Activated CD8-positive, alpha-beta memory T cell treated with anti-CD3 and anti-CD28 coated beads for 1 hour (primary cell): ENCODE results near the gene CH25H.
"Not testable (repeated sequence)": the region's sequence is repeated elsewhere in the genome, so short reads cannot be mapped to it uniquely, and the experiment has no call there.

Experiments
- DNase-seq, 2 donors: peaks; one replicate each; pipeline ENCODE4 v3.0.0-alpha.2; 2020; ENCODE audit warnings: low read depth in 1 of 2; ENCODE audit errors: extremely low read depth in 1 of 2

Gene CH25H, protein sequence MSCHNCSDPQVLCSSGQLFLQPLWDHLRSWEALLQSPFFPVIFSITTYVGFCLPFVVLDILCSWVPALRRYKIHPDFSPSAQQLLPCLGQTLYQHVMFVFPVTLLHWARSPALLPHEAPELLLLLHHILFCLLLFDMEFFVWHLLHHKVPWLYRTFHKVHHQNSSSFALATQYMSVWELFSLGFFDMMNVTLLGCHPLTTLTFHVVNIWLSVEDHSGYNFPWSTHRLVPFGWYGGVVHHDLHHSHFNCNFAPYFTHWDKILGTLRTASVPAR

DNA sequence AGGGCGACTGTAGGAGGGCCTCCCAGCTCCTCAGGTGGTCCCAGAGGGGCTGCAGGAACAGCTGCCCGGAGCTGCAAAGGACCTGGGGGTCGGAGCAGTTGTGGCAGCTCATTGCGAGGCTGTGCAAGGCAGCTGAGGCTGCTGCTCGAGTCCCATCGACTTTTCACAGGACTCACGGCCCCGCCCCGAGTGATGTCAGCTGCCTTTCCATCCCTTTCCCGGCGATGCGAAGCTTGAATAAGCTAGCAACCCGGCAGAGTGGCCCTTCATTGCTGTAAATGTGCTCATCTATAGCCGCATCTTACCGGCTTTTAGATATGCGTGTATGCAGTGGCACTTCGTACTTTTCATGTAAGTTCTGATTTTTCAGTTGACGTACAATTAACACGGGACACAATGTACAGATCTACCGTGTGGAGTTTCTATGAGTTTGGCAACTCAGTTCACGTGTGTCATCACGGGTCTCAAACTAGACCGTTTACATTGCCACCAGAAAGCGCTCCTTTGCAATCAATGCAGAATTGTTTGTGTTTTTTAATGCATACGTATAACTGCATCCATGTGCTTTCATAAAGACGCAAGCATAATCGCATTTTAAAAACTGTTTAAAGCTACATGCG, at the start of gene CH25H:
TSS of gene CH25H (minus strand) at position 137 of the 620 bp plus-strand sequence. CDS start at position 112, 25 bp downstream.
- DNase-seq: peak in 1 of 2 donors; percentile 14

DNA sequence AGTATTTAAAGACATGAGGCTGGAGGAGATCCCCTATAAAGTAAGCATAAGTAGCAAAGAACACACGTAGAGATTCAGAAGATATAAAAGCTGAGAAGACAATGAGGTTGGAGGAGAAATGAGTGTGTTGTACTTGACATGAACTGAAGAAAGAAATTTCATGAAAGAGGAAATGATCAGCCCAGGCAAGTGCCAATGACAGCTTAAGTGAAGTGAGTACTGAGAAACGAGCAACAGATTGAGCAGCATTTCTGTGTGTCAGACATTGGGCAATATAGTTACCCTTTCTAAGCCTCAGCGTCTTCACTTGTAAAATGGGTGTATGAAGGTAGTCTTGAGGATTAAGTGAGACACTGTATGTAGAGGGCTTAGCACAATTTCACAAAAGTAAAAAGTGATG, 49.2 kb upstream of the CH25H start:
- no peak for DNase-seq

DNA sequence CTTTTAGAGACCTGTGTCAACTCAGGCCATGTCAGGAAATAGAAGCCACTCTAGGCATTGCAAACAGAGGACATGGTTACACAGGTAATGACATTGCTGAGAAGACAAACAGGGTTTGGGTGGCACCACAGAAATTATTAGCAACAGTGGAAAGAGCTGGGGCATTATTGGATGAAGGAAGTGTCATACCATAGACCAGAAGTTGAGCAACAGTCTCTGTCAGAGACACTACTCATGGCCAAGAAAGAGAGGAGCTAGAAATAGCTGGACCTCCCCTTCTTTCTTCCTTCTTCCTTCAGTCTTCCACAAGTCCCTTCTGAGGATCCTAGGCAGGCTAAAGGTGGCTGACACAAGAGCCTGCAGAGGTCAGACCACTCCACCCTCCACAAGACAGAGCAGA, 48.7 kb upstream of the CH25H start:
- no peak for DNase-seq

DNA sequence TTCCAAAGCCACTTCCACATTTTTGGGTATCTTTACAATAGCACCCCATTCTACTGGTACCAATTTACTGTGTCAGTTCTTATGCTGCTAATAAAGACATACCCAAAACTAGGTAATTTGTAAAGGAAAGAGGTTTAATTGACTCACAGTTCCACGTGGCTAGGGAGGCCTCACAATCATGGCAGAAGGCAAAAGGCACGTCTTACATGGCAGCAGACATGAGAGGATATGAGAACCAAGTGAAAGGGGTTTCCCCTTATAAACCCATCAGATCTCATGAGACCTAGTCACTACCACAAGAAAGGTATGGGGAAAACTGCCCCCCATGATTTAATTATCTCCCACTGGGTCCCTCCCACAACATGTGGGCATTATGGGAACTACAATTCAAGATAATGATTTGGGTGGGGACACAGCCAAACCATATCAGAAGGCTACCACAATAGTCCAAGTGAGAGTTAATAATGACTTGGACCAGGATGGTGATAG, 48.0 kb upstream of the CH25H start:
- not testable (repeated sequence) for DNase-seq

DNA sequence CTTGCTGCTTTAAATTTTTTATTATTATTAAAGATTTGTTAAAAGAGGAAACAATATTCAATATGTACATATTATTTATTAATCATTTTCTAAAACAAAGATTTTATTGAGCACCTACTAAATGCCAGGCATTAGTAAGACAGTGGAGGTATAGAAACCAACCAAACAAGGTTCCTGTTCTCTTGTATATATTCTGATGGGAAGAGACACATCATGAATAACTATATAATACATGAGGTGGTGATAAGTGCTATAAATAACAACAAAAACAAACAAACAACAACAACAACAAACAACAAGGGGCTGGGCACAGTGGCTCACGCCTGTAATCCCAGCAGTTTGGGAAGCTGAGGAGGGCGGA, 45.1 kb upstream of the CH25H start:
- DNase-seq: no peak

DNA sequence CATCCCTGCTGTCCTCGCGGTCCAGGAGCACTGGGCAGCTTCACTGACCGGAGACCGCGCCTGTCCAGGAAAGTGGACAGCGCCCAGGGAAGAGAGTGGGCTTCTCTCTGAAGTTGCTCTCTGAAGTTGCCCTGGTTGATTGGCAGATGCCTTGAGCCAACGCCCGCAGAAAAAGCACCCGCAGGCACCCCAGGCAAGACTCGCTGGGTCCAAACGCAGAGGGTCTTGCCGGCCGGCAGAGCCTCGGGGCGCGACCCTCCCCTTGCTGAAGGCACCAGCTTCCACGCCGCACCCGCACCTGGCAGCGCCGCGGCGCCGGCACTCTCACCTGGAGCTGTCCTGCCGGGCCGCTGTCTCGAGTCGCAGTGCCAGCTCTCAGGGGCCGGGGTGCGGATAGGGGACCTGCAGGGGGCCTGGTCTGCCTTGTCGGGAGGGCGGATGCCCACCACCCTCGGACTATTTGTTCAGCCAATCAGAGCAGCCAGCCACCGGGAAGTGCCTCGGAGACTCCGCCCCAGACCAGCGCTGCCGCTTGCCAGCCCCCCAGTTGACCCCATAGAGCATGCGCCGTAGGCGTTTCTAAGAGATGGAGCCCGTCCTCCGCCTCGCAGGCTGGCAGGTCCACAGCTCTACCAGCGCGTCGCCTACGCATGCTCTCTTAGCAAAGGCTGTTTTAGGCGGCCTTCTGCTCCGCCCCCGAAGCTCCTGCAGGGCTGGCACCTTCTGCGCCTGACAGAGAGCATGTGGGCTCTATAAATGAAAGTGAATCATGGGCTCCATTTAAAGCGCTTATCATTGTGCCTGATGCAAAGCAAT, 44.5 kb upstream of the CH25H start, which contains the start of gene LIPA:
TSS of gene LIPA (minus strand) at position 367 of the 816 bp plus-strand sequence. CDS start 4,127 bp downstream, outside the sequence.
- DNase-seq: peak; percentile 90 to 91

DNA sequence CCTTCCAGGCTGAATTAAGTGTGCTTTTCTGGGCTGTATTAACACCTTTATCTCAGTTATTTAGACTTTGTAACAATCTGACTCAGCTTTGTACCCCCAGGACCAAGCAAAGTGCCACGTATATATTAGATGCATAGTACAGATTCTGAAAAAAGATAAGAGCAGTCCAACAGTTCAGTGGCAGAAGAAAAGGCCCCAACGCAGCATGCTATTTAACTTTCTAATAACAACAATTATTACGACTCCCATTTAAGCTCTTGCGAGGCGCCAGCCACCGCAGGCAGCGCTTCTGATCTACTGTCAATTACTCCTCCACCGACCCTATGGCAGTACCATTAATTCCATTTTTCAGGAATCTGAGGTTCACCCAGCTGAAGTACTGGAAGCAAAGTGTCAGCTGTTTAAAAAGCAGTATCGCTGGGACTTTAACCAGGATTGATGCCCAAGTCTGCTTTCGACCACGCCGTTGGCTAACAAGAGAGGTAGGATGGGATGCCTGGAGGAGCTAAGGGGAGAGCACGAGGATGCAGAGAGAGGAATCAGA, 43.8 kb upstream of the CH25H start:
- no peak for DNase-seq

DNA sequence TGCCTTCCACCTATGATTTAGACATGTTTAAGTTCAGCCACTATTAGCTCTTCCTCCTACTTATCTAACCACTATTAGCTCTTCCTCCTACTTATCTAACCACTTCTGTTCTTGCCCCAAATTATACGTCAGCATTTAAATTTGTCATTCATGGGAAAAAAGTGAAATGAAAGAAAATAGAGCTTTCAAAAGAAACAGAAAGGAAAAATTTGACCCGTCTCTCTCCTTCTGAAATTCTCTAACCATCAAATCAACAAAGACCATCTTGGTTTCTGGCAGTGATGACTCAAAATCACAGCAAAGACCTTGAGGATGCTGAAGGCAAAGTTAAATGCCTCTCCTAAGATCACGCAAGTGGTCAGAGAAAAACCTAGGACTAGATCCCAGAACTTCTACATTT, 41.9 kb upstream of the CH25H start:
- no peak for DNase-seq

DNA sequence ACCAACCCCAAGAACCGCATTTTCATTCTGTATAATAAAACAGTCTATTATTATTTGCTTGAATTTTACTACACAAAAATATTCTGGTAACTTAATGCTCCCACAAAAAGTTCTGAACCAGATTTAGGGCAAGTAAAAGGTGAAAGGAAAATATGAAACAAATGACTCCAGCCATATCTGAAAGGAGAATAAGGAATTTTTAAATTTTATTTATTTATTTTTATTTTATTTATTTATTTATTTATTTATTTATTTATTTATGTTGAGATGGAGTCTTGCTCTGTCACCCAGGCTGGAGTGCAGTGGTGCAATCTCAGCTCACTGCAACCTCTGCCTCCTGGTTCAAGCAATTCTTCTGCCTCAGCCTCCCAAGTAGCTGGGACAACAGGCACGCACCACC, 40.5 kb upstream of the CH25H start:
- not testable (repeated sequence) for DNase-seq

DNA sequence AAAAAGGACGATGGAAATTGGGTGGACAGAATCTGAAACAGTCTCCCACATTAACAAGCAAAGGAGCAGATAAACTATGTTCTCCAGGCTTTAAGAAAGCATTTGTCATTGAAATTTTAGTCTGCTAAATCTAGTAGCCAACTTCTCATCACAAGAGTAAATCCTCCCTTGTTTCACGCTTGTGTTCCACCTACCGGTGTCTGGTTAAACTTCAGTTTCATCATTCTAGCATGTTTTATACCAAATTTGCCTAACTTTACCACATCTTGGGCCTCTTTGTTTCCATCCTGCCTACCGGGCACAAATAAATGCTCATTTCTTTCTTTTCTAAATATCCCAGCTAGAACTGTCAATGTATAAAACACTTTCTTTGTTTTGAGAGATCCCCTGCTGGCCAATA, 38.7 kb upstream of the CH25H start:
- no peak for DNase-seq

DNA sequence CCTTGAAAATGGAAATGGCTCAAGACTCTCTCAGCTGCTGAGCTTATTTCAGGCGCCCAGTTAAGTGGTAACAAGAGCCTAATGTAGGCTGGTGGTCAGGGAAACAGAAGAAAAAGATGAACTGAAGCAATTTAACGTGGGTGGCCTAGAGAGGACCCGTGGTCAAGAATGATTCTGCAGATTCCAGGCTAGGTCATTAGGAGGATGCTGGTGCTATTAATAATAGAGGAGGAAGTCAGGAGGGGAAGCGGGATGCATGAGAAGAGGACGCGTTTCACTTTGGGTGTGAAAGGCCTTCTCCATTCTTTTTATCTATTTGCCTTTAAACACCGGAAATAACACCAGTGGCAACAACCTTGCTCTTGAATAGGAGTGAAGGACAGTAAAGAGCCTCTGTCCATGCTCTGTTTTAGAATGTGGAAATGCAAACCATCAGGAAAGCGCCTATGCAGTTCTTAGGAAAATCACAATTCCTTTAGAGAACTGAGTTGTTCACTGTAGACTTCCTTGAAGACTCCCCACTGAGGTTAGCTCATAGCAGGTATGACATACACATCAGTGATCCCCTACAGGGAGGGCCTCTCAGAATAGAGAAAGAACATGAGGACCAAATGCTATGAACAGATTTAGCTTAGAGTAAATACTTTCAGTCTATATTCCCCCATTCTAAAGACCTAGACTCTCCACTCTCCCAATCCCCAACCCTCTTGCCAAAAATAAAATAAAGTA, 35.9 kb upstream of the CH25H start:
- no peak for DNase-seq

DNA sequence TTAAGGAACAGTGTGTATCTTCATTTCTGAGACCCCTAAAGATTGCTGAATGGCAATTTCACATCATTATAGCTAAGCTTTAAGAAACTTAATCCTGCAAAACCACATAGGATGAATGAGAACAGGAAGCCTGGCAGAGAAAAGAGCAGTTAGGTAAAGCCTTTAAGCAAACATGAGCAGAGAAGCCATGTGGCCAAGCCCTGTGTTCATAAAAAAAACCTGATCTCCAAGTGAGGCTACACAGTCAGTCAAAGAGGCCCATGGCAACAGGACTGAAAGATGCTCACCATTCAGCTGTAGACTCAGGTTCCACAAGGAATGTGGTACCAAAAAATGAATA, 35.2 kb upstream of the CH25H start:
- DNase-seq: no peak

DNA sequence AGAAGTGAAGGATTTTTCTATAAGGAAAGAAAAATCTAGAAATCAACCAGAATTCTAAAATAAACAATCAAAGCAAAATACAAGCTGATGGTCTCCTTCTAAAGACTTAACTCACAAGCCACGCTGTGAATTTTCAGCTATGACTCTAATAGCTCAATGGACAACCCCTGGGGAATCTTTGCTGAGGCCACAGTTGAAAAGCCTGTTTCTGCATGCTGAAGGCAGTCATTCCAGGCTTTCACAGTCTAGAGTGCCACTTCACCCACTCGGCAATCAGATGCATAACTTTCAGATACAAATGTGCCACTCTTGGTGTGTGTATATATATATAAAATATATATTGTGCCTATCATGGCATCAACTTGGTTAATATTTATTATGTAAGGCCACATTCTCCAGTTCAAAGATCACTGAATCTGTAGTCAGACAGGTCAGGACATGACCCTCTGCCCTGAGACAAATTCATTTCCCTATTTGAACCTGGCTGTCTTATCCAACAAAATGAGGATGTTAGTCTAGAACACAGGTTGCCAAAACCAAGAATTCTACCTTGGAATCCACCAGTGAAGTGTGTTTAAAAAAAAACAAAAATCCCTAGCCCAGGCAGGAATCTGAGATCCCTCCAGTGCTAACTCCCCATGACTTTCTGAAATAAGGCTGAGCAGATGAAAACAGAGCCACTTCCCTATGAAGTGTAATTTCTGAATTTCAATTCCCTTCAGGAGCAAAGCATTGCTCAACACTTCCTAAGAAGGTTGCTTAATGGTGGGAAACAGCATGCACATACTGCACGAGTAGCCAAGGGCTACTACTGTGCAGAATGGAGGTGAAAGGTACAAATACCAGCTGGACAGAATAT, 34.6 kb upstream of the CH25H start:
- no peak for DNase-seq

DNA sequence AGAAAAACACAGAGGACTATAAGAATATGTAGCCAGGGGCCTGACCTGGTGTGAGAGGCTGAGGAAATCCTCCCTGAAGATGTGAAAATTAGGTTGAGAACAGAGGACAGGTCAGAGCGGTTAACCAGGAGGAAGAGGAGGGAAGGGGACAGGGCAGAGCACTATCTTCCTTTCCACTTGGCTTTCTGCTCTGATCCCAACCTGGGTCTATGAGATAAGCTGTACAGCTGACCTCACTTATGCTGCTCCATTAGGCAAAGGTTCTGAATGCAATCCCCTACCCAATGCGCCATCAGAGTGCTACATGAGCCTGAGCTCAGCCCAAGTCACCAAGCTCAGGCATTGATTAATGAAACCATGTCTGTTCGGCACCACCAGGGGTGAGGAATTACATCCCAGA, 33.9 kb upstream of the CH25H start:
- no peak for DNase-seq

DNA sequence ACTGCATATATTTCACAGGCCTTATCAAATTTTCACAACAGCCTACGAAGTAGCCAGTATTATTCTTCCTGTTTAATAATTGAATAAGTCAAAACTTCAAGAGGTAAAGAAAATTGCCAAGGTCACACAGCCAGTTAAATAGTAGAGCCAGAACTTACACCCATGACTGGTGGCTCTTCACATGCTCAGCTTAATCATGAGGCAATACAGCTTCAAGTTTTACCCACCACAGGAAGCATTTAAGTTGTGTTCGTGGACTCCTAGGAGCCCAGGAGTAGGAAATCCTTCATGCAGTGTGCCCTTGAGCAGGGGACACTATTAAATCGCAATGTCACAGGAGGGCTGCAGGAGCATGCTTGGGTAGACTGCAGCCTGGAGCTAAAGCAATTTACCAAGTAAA, 33.4 kb upstream of the CH25H start:
- no peak for DNase-seq

DNA sequence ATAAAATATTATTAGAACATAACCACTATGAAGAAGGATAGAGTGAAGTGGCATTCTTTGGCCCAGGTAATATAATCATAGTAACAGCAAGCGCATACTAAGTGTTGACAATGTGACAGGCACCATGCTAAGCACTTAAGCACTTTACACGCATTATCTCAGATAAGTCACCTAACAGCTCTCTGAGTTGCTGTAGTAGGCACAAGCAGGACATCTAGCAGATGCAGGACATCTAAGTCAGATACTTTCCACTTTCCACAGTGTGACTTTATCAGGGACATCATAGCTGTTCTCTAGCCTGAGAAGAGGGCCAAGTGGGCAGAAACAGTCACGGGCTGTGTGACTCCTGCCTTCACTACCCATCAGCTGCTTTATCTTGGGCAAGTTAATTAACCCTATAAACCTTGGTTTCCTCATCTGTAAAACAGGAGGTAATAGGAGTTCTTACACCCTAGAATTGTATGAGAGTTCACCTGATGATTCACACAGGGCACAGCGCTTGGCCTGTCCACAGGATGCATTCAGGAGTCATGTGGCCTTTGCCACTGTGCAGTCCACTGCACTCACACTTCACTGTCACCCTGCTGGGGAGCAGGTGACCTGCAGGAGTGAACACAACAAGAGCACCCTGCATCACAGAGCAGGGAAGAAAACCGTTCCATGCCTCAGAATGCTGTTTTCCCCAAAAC, 32.0 kb upstream of the CH25H start:
- DNase-seq: no peak

DNA sequence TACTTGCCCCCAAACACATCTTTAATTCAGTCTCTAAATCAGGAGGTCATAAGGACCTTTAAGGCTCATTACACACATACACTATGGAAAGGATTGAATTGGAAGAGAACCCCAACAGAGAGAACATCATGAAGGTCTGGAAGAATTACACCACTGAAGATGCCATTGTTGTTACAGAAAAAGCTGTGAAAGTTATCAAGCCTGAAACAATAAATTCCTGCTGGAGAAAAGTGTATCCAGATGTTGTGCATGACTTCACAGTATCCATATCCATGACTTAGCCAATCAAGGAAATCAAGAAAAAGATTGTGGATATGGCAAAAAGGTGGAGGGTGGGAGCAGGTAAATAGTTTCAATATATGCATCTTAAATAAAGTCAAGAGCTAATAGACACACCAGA, 30.7 kb upstream of the CH25H start:
- DNase-seq: no peak

DNA sequence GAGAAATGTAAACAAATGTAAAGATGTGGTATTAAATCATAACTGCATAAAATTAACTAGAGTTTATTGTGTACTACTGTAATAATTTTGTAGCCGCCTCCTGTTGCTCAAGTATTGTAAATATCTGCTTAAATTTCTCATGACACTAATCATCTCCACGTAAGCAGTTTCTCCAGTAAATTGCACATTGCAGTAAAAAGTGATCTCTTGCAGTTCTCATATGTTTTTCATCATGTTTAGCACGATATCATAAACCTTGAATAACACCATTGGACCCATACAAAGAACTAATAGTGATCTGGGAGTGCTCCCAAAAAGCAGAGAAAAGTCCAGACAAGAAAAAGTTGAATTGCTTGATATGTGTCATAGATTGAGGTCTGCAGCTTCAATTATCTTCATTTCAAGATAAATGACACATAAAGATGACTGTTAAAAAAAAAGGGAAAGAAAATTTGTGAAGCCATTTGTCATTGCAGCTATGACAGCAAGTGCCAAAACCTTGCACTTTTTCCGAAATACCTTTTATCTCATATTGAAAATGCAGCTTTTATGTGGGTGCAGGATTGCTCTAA, 29.2 kb upstream of the CH25H start:
- no peak for DNase-seq
